ENCODE measurements around the gene KCNJ16.

GRCh38 chr17:70078549-70078948 is 3.5 kb downstream of the KCNJ16 start:
- TF ChIP-seq POLR2AphosphoS5 (IDR thresholded peaks at IDR 0.05; ENCODE audit: low read depth, low read length) (no peak), TAF1 (IDR thresholded peaks at IDR 0.05; ENCODE audit: low read depth, low read length) (no peak), POLR2A (IDR thresholded peaks at IDR 0.05; ENCODE audit: low read depth, low read length) (no peak)

Data from GM12891 (cell line).